Neural cell (in vitro differentiated cells): ENCODE measurements around the gene CTSK. TPM values are rescaled to one million over a fixed set of nuclear protein-coding genes. Genes with fewer than 3 reads are reported as not detected.

Experiments
- H2AFZ ChIP-seq: fragments of 200-600, 300-800 bp; sonication (generic), shearing (Covaris generic); 2 replicates; pipeline ENCODE4 v1.6.0; 2014; ENCODE audit warnings: low read depth, mild to moderate bottlenecking, antibody characterized with exemption, low read length, moderate library complexity
- H3F3A ChIP-seq: fragments of 200-600 bp; shearing (Covaris generic); 2 replicates; pipeline ENCODE4 v1.6.1; 2016; ENCODE audit warnings: mild to moderate bottlenecking, moderate library complexity, mixed read lengths, antibody characterized with exemption, low read length; ENCODE audit not compliant: insufficient read depth, poor library complexity, severe bottlenecking
- H3K27ac ChIP-seq: fragments of 200-600, 300-800 bp; sonication (generic), shearing (Covaris generic); 2 replicates; pipeline ENCODE4 v1.5.1; 2014; ENCODE audit warnings: mild to moderate bottlenecking, low read length, moderate library complexity
- H3K27me3 ChIP-seq: fragments of 300-800, 200-600 bp; sonication (generic), shearing (Covaris generic); 2 replicates; pipeline ENCODE4 v1.6.0; 2014; ENCODE audit warnings: mild to moderate bottlenecking, low read depth, low read length, moderate library complexity; ENCODE audit not compliant: insufficient read depth
- H3K36me3 ChIP-seq: fragments of 300-800, 200-600 bp; sonication (generic), shearing (Covaris generic); 2 replicates; pipeline ENCODE4 v1.5.1; 2014; ENCODE audit warnings: mild to moderate bottlenecking, antibody characterized with exemption, low read length, moderate library complexity; ENCODE audit not compliant: insufficient read depth
- H3K4me2 ChIP-seq: fragments of 300-800, 200-600 bp; sonication (generic), shearing (Covaris generic); 2 replicates; pipeline ENCODE4 v1.6.0; 2014; ENCODE audit warnings: mild to moderate bottlenecking, low read length
- H3K4me3 ChIP-seq: fragments of 300-800, 200-600 bp; sonication (generic), shearing (Covaris generic); 2 replicates; pipeline ENCODE4 v1.5.1; 2014; ENCODE audit warnings: mild to moderate bottlenecking, low read length, moderate library complexity
- H3K79me2 ChIP-seq: fragments of 200-600 bp; shearing (Covaris generic); replicated peaks from 2 replicates; pipeline ENCODE4 v1.6.0; 2014; ENCODE audit warnings: mild to moderate bottlenecking, low read length, moderate library complexity; ENCODE audit not compliant: insufficient read depth
- H3K9ac ChIP-seq: fragments of 300-800, 200-600 bp; sonication (generic), shearing (Covaris generic); 2 replicates; pipeline ENCODE4 v1.6.1; 2016; ENCODE audit warnings: mild to moderate bottlenecking, low read length, mixed read lengths
- H3K9me2 ChIP-seq: fragments of 200-600 bp; shearing (Covaris generic); 2 replicates; pipeline ENCODE4 v1.6.1; 2016; ENCODE audit warnings: mild to moderate bottlenecking, low read length, mixed read lengths; ENCODE audit not compliant: insufficient read depth
- H3K9me3 ChIP-seq: fragments of 200-600, 300-800 bp; sonication (generic), shearing (Covaris generic); 2 replicates; pipeline ENCODE4 v1.6.1; 2016; ENCODE audit warnings: mild to moderate bottlenecking, mixed run types, low read length, moderate library complexity, mixed read lengths
- H4K20me1 ChIP-seq: fragments of 200-600 bp; shearing (Covaris generic); 2 replicates; pipeline ENCODE4 v1.6.1; 2016; ENCODE audit warnings: mild to moderate bottlenecking, mixed run types; ENCODE audit not compliant: insufficient read depth
- EP300 ChIP-seq: fragments of 450-650 bp; conservative IDR thresholded peaks from 2 replicates; pipeline ENCODE4 v1.6.1; 2014; ENCODE audit warnings: antibody characterized with exemption, mild to moderate bottlenecking, moderate library complexity; ENCODE audit not compliant: poor library complexity, severe bottlenecking
- EZH2 ChIP-seq: fragments of 200-600, 300-800 bp; shearing (Covaris generic), sonication (generic); IDR thresholded peaks from 2 replicates; pipeline ENCODE4 v1.6.1; 2014; ENCODE audit warnings: antibody characterized with exemption, low read length, borderline replicate concordance, mild to moderate bottlenecking; ENCODE audit not compliant: insufficient read depth, poor library complexity, severe bottlenecking
- MXI1 ChIP-seq: fragments of 450-650 bp; conservative IDR thresholded peaks from 2 replicates; pipeline ENCODE4 v1.6.1; 2014; ENCODE audit warnings: antibody characterized with exemption, mild to moderate bottlenecking; ENCODE audit not compliant: poor library complexity, severe bottlenecking
- POLR2AphosphoS5 ChIP-seq: IDR thresholded peaks from 2 replicates; pipeline ENCODE4 v1.6.1; 2012
- RAD21 ChIP-seq: fragments of 450-650 bp; conservative IDR thresholded peaks from 2 replicates; pipeline ENCODE4 v1.6.1; 2014; ENCODE audit warnings: antibody characterized with exemption, mild to moderate bottlenecking, moderate library complexity
- SMC3 ChIP-seq: fragments of 450-650 bp; conservative IDR thresholded peaks from 2 replicates; pipeline ENCODE4 v1.6.1; 2014; ENCODE audit warnings: antibody characterized with exemption, mild to moderate bottlenecking, moderate library complexity; ENCODE audit not compliant: poor library complexity
- TAF1 ChIP-seq: IDR thresholded peaks from 2 replicates; pipeline ENCODE4 v1.6.1; 2012; ENCODE audit warnings: low read depth
- polyA plus RNA-seq: library from polyadenylated mRNA; depleted of rRNA; stranded (reverse); fragments of >200 nt; gene quantifications from 2 replicates; pipeline ENCODE4 v1.2.3, GENCODE V29; 2014
- TF ChIP-seq, protein P1 (sequence below): IDR thresholded peaks from 2 replicates; pipeline ENCODE4 v1.6.1; 2012; ENCODE audit warnings: borderline replicate concordance
- TF ChIP-seq, protein P2 (sequence below): fragments of 450-650 bp; IDR thresholded peaks from 2 replicates; pipeline ENCODE4 v1.5.1; 2014; ENCODE audit warnings: antibody characterized with exemption, mild to moderate bottlenecking, moderate library complexity; ENCODE audit not compliant: poor library complexity, severe bottlenecking

CTSK gene
- polyA plus RNA-seq, 1 donor from 2014 or later: 8.0 TPM

DNA sequence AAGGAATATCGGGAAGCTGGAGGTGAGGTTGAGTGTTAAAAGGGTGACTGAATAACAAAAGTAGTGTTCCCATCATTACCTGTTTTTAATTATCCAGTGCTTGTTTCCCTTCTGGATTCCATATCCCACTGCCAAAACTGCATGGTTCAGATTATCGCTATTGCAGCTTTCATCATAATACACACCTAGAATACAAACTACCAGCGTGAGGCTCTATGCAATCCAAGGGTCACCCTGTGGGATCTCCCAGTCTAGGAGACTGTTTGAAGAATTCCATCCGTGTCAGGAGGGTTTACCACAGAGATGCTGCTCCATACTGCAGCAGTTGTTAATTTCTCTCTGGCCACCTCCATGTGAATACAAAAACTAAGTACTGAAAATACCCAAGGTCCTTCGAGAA, 9.0 kb downstream of the CTSK start:
- no peaks in the 10 kb centered on the region for H3F3A ChIP-seq
- no peaks in the 10 kb centered on the region for H3K27me3 ChIP-seq
- H3K9me3 ChIP-seq: no peaks in the 10 kb centered on the region
- no peak overlapping the region for H3K27ac ChIP-seq
- H3K4me3 ChIP-seq: no peak overlapping the region
- no peak overlapping the region for H3K4me2 ChIP-seq
- no peaks in the 10 kb centered on the region for H4K20me1 ChIP-seq
- TF ChIP-seq, protein P1, sequence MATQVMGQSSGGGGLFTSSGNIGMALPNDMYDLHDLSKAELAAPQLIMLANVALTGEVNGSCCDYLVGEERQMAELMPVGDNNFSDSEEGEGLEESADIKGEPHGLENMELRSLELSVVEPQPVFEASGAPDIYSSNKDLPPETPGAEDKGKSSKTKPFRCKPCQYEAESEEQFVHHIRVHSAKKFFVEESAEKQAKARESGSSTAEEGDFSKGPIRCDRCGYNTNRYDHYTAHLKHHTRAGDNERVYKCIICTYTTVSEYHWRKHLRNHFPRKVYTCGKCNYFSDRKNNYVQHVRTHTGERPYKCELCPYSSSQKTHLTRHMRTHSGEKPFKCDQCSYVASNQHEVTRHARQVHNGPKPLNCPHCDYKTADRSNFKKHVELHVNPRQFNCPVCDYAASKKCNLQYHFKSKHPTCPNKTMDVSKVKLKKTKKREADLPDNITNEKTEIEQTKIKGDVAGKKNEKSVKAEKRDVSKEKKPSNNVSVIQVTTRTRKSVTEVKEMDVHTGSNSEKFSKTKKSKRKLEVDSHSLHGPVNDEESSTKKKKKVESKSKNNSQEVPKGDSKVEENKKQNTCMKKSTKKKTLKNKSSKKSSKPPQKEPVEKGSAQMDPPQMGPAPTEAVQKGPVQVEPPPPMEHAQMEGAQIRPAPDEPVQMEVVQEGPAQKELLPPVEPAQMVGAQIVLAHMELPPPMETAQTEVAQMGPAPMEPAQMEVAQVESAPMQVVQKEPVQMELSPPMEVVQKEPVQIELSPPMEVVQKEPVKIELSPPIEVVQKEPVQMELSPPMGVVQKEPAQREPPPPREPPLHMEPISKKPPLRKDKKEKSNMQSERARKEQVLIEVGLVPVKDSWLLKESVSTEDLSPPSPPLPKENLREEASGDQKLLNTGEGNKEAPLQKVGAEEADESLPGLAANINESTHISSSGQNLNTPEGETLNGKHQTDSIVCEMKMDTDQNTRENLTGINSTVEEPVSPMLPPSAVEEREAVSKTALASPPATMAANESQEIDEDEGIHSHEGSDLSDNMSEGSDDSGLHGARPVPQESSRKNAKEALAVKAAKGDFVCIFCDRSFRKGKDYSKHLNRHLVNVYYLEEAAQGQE: no peak
- no peak for TF ChIP-seq EP300
- TF ChIP-seq SMC3: no peak
- TF ChIP-seq, protein P2, sequence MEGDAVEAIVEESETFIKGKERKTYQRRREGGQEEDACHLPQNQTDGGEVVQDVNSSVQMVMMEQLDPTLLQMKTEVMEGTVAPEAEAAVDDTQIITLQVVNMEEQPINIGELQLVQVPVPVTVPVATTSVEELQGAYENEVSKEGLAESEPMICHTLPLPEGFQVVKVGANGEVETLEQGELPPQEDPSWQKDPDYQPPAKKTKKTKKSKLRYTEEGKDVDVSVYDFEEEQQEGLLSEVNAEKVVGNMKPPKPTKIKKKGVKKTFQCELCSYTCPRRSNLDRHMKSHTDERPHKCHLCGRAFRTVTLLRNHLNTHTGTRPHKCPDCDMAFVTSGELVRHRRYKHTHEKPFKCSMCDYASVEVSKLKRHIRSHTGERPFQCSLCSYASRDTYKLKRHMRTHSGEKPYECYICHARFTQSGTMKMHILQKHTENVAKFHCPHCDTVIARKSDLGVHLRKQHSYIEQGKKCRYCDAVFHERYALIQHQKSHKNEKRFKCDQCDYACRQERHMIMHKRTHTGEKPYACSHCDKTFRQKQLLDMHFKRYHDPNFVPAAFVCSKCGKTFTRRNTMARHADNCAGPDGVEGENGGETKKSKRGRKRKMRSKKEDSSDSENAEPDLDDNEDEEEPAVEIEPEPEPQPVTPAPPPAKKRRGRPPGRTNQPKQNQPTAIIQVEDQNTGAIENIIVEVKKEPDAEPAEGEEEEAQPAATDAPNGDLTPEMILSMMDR: no peak
- TF ChIP-seq MXI1: no peak
- no peak for TF ChIP-seq TAF1
- no peak for TF ChIP-seq RAD21
- no peak for TF ChIP-seq EZH2
- no peak for TF ChIP-seq POLR2AphosphoS5
- no peak overlapping the region for H3K9ac ChIP-seq
- H3K79me2 ChIP-seq: no peaks in the 10 kb centered on the region
- H2AFZ ChIP-seq: no peak overlapping the region
- peaks cover 8% of the 10 kb centered on the region for H3K36me3 ChIP-seq
- no peaks in the 10 kb centered on the region for H3K9me2 ChIP-seq

DNA sequence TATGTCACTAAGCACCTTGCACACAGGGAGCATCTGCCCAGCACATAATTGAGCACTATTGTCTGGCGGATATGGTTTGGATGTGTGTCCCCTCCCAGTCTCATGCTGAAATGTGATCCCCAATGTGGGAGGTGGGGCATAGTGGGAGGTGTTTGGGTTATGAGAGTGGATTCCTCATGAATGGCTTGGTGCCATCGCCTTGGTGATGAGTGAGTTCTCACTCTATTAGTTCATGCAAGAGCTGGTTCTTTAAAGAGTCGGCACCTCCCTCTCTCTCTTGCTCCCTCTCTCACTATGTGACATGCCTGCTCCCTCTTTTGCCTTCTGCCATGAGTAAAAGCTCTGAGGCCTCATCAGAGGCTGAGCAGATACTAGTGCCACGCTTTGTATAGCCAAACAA, 9.5 kb downstream of the CTSK start:
- Histone ChIP-seq H3K9ac (no peak overlapping the region), H3K9me3 (no peaks in the 10 kb centered on the region), H3K27ac (peak overlapping the region; percentile 14), H4K20me1 (no peaks in the 10 kb centered on the region), H2AFZ (no peak overlapping the region), H3K4me3 (no peak overlapping the region), H3K27me3 (no peaks in the 10 kb centered on the region), H3K9me2 (no peaks in the 10 kb centered on the region), H3F3A (no peaks in the 10 kb centered on the region), H3K36me3 (peaks cover 8% of the 10 kb centered on the region), H3K4me2 (no peak overlapping the region), H3K79me2 (no peaks in the 10 kb centered on the region)
- TF ChIP-seq RAD21 (no peak), EZH2 (no peak), MXI1 (no peak), POLR2AphosphoS5 (no peak), EP300 (no peak), SMC3 (no peak), TAF1 (no peak)
- TF ChIP-seq, protein P2: no peak
- TF ChIP-seq, protein P1: no peak
